Neuronal stem cell (in vitro differentiated cells): Measurements from ENCODE around the gene DTNB.

Source experiments
- DNase-seq: peaks from one replicate; pipeline ENCODE4 v3.0.0-alpha.2; 2013; ENCODE audit warnings: low spot score
- H2AFZ ChIP-seq: one replicate; pipeline ENCODE4 v1.6.1; 2013; ENCODE audit warnings: mild to moderate bottlenecking, low read length, inconsistent platforms
- H2AK5ac ChIP-seq: 2 replicates; pipeline ENCODE4 v1.6.1; 2013; ENCODE audit warnings: low read depth, mild to moderate bottlenecking, inconsistent platforms, low read length, moderate library complexity, mixed read lengths
- H2BK120ac ChIP-seq: 2 replicates; pipeline ENCODE4 v1.6.1; 2013; ENCODE audit warnings: low read depth, mild to moderate bottlenecking, inconsistent platforms, low read length, moderate library complexity, mixed read lengths
- H2BK12ac ChIP-seq: one replicate; pipeline ENCODE4 v1.6.1; 2013; ENCODE audit warnings: low read length, inconsistent platforms
- H2BK15ac ChIP-seq: 2 replicates; pipeline ENCODE4 v1.6.1; 2013; ENCODE audit warnings: mild to moderate bottlenecking, low read length, inconsistent platforms, mixed read lengths
- H2BK5ac ChIP-seq: one replicate; pipeline ENCODE4 v1.6.1; 2013; ENCODE audit warnings: inconsistent platforms, mild to moderate bottlenecking, low read length, moderate library complexity
- H3K14ac ChIP-seq: one replicate; pipeline ENCODE4 v1.6.1; 2013; ENCODE audit warnings: low read length, inconsistent platforms
- H3K18ac ChIP-seq: 2 replicates; pipeline ENCODE4 v1.6.1; 2013; ENCODE audit warnings: low read length, inconsistent platforms
- H3K23ac ChIP-seq: 2 replicates; pipeline ENCODE4 v1.6.1; 2013; ENCODE audit warnings: low read depth, mild to moderate bottlenecking, mixed read lengths, low read length, inconsistent platforms; ENCODE audit not compliant: poor library complexity
- H3K27ac ChIP-seq: replicated peaks from 3 replicates; pipeline ENCODE4 v1.5.1; 2013; ENCODE audit warnings: low read length, inconsistent platforms
- H3K27me3 ChIP-seq, 3 experiments: 2 replicates each; pipeline ENCODE4 v1.6.1; 2013; ENCODE audit warnings: low read length in 3 of 3, mild to moderate bottlenecking in 2 of 3, inconsistent platforms in 1 of 3, low read depth in 1 of 3, mixed read lengths in 1 of 3, moderate library complexity in 1 of 3; ENCODE audit not compliant: control insufficient read depth in 3 of 3, insufficient read depth in 3 of 3
- H3K36me3 ChIP-seq, 2 donors: replicated peaks in 1 of 2; 2 replicates each; pipeline ENCODE4 v1.6.1; 2013; ENCODE audit warnings: low read length in 2 of 2; ENCODE audit not compliant: control insufficient read depth in 2 of 2, insufficient read depth in 2 of 2
- H3K4ac ChIP-seq: 2 replicates; pipeline ENCODE4 v1.6.1; 2013; ENCODE audit warnings: inconsistent platforms, mild to moderate bottlenecking, low read length, moderate library complexity
- H3K4me1 ChIP-seq, 2 donors: 1 replicate in 1 of 2; 2 replicates in 1 of 2; pipeline ENCODE4 v1.6.1; 2013; ENCODE audit warnings: low read length in 2 of 2, low read depth in 1 of 2; ENCODE audit not compliant: control insufficient read depth in 2 of 2, insufficient read depth in 1 of 2
- H3K4me2 ChIP-seq: one replicate; pipeline ENCODE4 v1.6.1; 2013; ENCODE audit warnings: mild to moderate bottlenecking, low read length, inconsistent platforms; ENCODE audit not compliant: insufficient read depth, poor library complexity, severe bottlenecking
- H3K4me3 ChIP-seq, 2 donors: 2 replicates each; pipeline ENCODE4 v1.5.1; 2013; ENCODE audit warnings: low read length in 2 of 2, mild to moderate bottlenecking in 2 of 2, inconsistent platforms in 1 of 2, moderate library complexity in 1 of 2
- H3K79me1 ChIP-seq: one replicate; pipeline ENCODE4 v1.6.1; 2013; ENCODE audit warnings: low read depth, mild to moderate bottlenecking, inconsistent platforms, low read length, moderate library complexity
- H3K9ac ChIP-seq: one replicate; pipeline ENCODE4 v1.6.1; 2013; ENCODE audit warnings: mild to moderate bottlenecking, low read depth, low read length, inconsistent platforms; ENCODE audit not compliant: poor library complexity
- H3K9me3 ChIP-seq, 2 donors: replicated peaks in 1 of 2; 2 replicates each; pipeline versions ENCODE3 to v1.6.1; 2013; ENCODE audit warnings: low read length in 2 of 2, mild to moderate bottlenecking in 2 of 2, inconsistent platforms in 1 of 2, low read depth in 1 of 2, mixed read lengths in 1 of 2, moderate library complexity in 1 of 2; ENCODE audit not compliant: control insufficient read depth in 2 of 2, insufficient read depth in 1 of 2
- H4K8ac ChIP-seq: one replicate; pipeline ENCODE4 v1.6.1; 2013; ENCODE audit warnings: low read depth, mild to moderate bottlenecking, inconsistent platforms, low read length, moderate library complexity
- H4K91ac ChIP-seq: one replicate; pipeline ENCODE4 v1.6.1; 2013; ENCODE audit warnings: low read length, low read depth, mild to moderate bottlenecking, inconsistent platforms; ENCODE audit not compliant: poor library complexity
- WGBS, 2 donors: extraction: QIAGEN DNeasy Blood & Tissue Kit; methylation state at CpG; one replicate each; pipeline ENCODE4 v1.1.7; 2013; ENCODE audit warnings: missing lambda C conversion rate in 2 of 2, mixed read lengths in 1 of 2; ENCODE audit not compliant: insufficient read length in 2 of 2, insufficient replicate concordance in 1 of 2; ENCODE audit errors: extremely low coverage in 2 of 2; 5-methylcytosine and 5-hydroxymethylcytosine counted together

Gene DTNB

GRCh38 chr2:25572638-25573037 is 100.7 kb downstream of the DTNB start:
- H3K14ac ChIP-seq, result no peak overlapping the region
- no peak overlapping the region for H2AK5ac ChIP-seq
- no peak overlapping the region for H3K18ac ChIP-seq
- no peak overlapping the region for H2AFZ ChIP-seq
- H2BK12ac ChIP-seq, result no peak overlapping the region
- no CpG with 5 or more reads among the region's 3 CpGs for WGBS, 2 donors
- no peak overlapping the region for H2BK15ac ChIP-seq
- H3K9me3 ChIP-seq, result peaks cover 0 to 2% of the 10 kb centered on the region in 2 donors
- no peak overlapping the region for H3K4me3 ChIP-seq
- no peak overlapping the region for H3K4ac ChIP-seq
- H3K79me1 ChIP-seq, result peaks cover 2% of the 10 kb centered on the region
- peaks cover 2 to 4% of the 10 kb centered on the region in 2 donors for H3K36me3 ChIP-seq
- no peak overlapping the region for H3K27ac ChIP-seq
- no peak overlapping the region for H4K8ac ChIP-seq
- H4K91ac ChIP-seq, result no peak overlapping the region
- no peak overlapping the region for H3K4me2 ChIP-seq
- no peak overlapping the region for H3K9ac ChIP-seq
- no peaks in the 10 kb centered on the region for H3K4me1 ChIP-seq
- H2BK5ac ChIP-seq, result no peak overlapping the region
- H3K23ac ChIP-seq, result no peak overlapping the region
- no peak overlapping the region for H2BK120ac ChIP-seq
- no peak for DNase-seq
- H3K27me3 ChIP-seq, result no peaks in the 10 kb centered on the region

- H2BK120ac ChIP-seq, result no peak overlapping the region
- no peak overlapping the region for H2BK12ac ChIP-seq
- H3K27ac ChIP-seq, result no peak overlapping the region
- DNase-seq, result no peak
- no peaks in the 10 kb centered on the region for H3K9me3 ChIP-seq
- no peak overlapping the region for H3K23ac ChIP-seq
- no peak overlapping the region for H3K18ac ChIP-seq
- no peak overlapping the region for H2BK5ac ChIP-seq
- H4K91ac ChIP-seq, result no peak overlapping the region
- peaks cover 0 to 2% of the 10 kb centered on the region in 2 donors for H3K36me3 ChIP-seq
- H3K4me2 ChIP-seq, result no peak overlapping the region
- H2AFZ ChIP-seq, result no peak overlapping the region
- no peak overlapping the region for H3K4ac ChIP-seq
- H3K27me3 ChIP-seq, result no peaks in the 10 kb centered on the region
- no peaks in the 10 kb centered on the region for H3K4me1 ChIP-seq
- H4K8ac ChIP-seq, result no peak overlapping the region
- no peak overlapping the region for H2BK15ac ChIP-seq
- H3K14ac ChIP-seq, result no peak overlapping the region
- no peak overlapping the region for H3K4me3 ChIP-seq
- no peak overlapping the region for H2AK5ac ChIP-seq
- H3K9ac ChIP-seq, result no peak overlapping the region
- H3K79me1 ChIP-seq, result no peaks in the 10 kb centered on the region
- WGBS, 2 donors, result no CpG with 5 or more reads among the region's 3 CpGs
Observed at GRCh38 chr2:25570161-25570845, 103.1 kb downstream of the DTNB start.

DNA sequence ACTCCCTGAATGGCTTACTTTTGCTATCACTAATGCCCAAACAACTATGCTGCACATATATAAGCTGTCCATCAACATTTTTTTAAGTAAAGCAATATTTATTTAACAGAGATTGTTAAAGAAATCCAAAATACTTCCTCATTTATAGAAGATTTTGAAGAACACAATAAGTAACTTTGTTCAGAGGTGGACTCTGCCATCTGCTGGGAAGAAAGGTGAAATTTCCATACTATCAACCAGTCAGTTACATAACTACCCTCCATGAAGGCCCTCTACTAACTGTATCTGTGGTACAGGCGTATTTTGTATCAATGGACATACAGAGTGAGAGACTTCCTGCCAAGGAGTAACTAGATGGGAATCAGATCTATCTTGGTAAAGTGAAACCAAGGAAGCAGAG is 106.0 kb downstream of the DTNB start:
- H3K14ac ChIP-seq, result no peak overlapping the region
- WGBS, 2 donors, result no CpG with 5 or more reads among the region's 1 CpG
- DNase-seq, result no peak

DNA sequence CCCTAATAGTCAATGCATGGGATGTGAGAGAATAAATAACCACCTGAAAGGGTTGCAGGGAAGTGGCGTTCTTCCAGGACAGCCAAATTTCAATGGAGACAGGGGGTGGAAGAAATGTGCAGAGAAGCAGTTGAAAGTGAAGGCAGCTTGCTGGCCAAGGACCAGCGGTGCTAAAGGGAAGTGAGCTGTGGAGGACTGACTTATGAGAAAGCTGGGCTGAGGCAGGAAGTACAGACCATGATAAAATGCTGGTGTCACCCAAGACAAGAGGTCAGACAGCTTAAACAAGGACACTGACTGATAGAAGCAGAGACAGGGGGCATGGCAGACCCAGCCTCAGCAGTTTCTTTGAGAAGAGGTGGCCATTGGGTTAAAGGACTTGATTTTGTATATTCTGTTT is 106.7 kb downstream of the DTNB start:
- H2AK5ac ChIP-seq, result no peak overlapping the region
- H3K36me3 ChIP-seq, result no peaks in the 10 kb centered on the region
- WGBS, 2 donors, result no CpG with 5 or more reads among the region's 2 CpGs
- H3K9me3 ChIP-seq, result no peaks in the 10 kb centered on the region
- no peak overlapping the region for H3K4ac ChIP-seq
- H3K14ac ChIP-seq, result no peak overlapping the region
- no peak overlapping the region for H2BK12ac ChIP-seq
- no peak overlapping the region for H3K4me3 ChIP-seq
- H3K27me3 ChIP-seq, result no peaks in the 10 kb centered on the region
- no peak overlapping the region for H2BK5ac ChIP-seq
- H3K27ac ChIP-seq, result no peak overlapping the region
- H2AFZ ChIP-seq, result no peak overlapping the region
- H2BK15ac ChIP-seq, result no peak overlapping the region
- H3K18ac ChIP-seq, result no peak overlapping the region
- H2BK120ac ChIP-seq, result no peak overlapping the region
- H3K79me1 ChIP-seq, result no peaks in the 10 kb centered on the region
- H4K91ac ChIP-seq, result no peak overlapping the region
- no peaks in the 10 kb centered on the region for H3K4me1 ChIP-seq
- DNase-seq, result no peak
- no peak overlapping the region for H4K8ac ChIP-seq
- no peak overlapping the region for H3K4me2 ChIP-seq
- H3K9ac ChIP-seq, result no peak overlapping the region
- H3K23ac ChIP-seq, result no peak overlapping the region

More for the DNA sequence above, 106.0 kb downstream of the DTNB start:
- H2BK120ac ChIP-seq, result no peak overlapping the region
- no peaks in the 10 kb centered on the region for H3K79me1 ChIP-seq
- peaks cover 0 to 2% of the 10 kb centered on the region in 2 donors for H3K36me3 ChIP-seq
- H4K8ac ChIP-seq, result no peak overlapping the region
- no peak overlapping the region for H3K4me2 ChIP-seq
- no peak overlapping the region for H3K18ac ChIP-seq
- no peaks in the 10 kb centered on the region for H3K4me1 ChIP-seq
- H3K9ac ChIP-seq, result no peak overlapping the region
- no peak overlapping the region for H2AK5ac ChIP-seq
- no peak overlapping the region for H3K27ac ChIP-seq
- H2AFZ ChIP-seq, result no peak overlapping the region
- no peak overlapping the region for H2BK15ac ChIP-seq
- no peaks in the 10 kb centered on the region for H3K27me3 ChIP-seq
- no peak overlapping the region for H2BK5ac ChIP-seq
- no peak overlapping the region for H3K23ac ChIP-seq
- no peak overlapping the region for H4K91ac ChIP-seq
- no peaks in the 10 kb centered on the region for H3K9me3 ChIP-seq
- H3K4ac ChIP-seq, result no peak overlapping the region
- no peak overlapping the region for H2BK12ac ChIP-seq
- H3K4me3 ChIP-seq, result no peak overlapping the region
